NCI-H1417 treated with DMSO at 0.1 percent for 48 hours (cell line): Measurements from ENCODE around the gene LHX2.
"Not testable (repeated sequence)": the region's sequence is repeated elsewhere in the genome, so short reads cannot be mapped to it uniquely, and the experiment has no call there.

Experiments
- DNase-seq: peaks from one replicate; lab custom pipeline; 2025; lab: John Stamatoyannopoulos, UW

The LHX2 gene

GRCh38 chr9:124011460-124012301 lies at the start of gene LHX2:
Gene LHX2 (plus strand): TSS chr9:124011768. CDS start chr9:124012349, 581 bp downstream.
- DNase-seq = peak; percentile 98

- no peak for DNase-seq
Observed at GRCh38 chr9:123964761-123965160, 46.8 kb upstream of the LHX2 start.

GRCh38 chr9:123965801-123966686 lies 45.5 kb upstream of the LHX2 start:
- no peak for DNase-seq

- DNase-seq = no peak
Observed at GRCh38 chr9:123967323-123967722, 44.2 kb upstream of the LHX2 start.

- DNase-seq = no peak
Observed at GRCh38 chr9:123972618-123973017, 39.0 kb upstream of the LHX2 start.

- no peak for DNase-seq
Observed at GRCh38 chr9:123973590-123974223, 37.9 kb upstream of the LHX2 start.

GRCh38 chr9:123974471-123974870 lies 37.1 kb upstream of the LHX2 start:
- no peak for DNase-seq

- no peak for DNase-seq
Observed at GRCh38 chr9:123975871-123976270, 35.7 kb upstream of the LHX2 start.

- not testable (repeated sequence) for DNase-seq
Observed at GRCh38 chr9:123976579-123976978, 35.0 kb upstream of the LHX2 start.

- no peak for DNase-seq
Observed at GRCh38 chr9:123978981-123979380, 32.6 kb upstream of the LHX2 start.

GRCh38 chr9:123982535-123982934 lies 29.0 kb upstream of the LHX2 start:
- no peak for DNase-seq

GRCh38 chr9:123983047-123983446 lies 28.5 kb upstream of the LHX2 start:
- DNase-seq = no peak

GRCh38 chr9:123984802-123985201 lies 26.8 kb upstream of the LHX2 start:
- DNase-seq = no peak

- no peak for DNase-seq
Observed at GRCh38 chr9:123985869-123986268, 25.7 kb upstream of the LHX2 start.

- DNase-seq = no peak
Observed at GRCh38 chr9:123990427-123990826, 21.1 kb upstream of the LHX2 start.

GRCh38 chr9:123992679-123993078 lies 18.9 kb upstream of the LHX2 start:
- not testable (repeated sequence) for DNase-seq

- no peak for DNase-seq
Observed at GRCh38 chr9:123996731-123997421, 14.7 kb upstream of the LHX2 start.

- DNase-seq = no peak
Observed at GRCh38 chr9:123997665-123998277, 13.8 kb upstream of the LHX2 start.

GRCh38 chr9:123998278-123998925 lies 13.2 kb upstream of the LHX2 start:
- no peak for DNase-seq

GRCh38 chr9:123998970-123999621 lies 12.5 kb upstream of the LHX2 start:
- no peak for DNase-seq
